Subcutaneous adipose tissue (tissue), 4 donors: ENCODE measurements around the gene CRAMP1. TPM values are rescaled to one million over a fixed set of nuclear protein-coding genes. Genes with fewer than 3 reads are reported as not detected.

Experiments
- total RNA-seq, 4 donors: library from RNA; depleted of rRNA; stranded (reverse); fragments of >200 nt; gene quantifications; one replicate each; pipeline ENCODE4 v1.1.0, GENCODE V29; 2016
- TF ChIP-seq, protein P1 (sequence below): fragments of 450-650 bp; IDR thresholded peaks from one replicate; pipeline ENCODE4 v1.5.1; 2016; ENCODE audit warnings: low read depth, mild to moderate bottlenecking, control low read depth, antibody characterized with exemption, moderate library complexity

Gene CRAMP1, protein sequence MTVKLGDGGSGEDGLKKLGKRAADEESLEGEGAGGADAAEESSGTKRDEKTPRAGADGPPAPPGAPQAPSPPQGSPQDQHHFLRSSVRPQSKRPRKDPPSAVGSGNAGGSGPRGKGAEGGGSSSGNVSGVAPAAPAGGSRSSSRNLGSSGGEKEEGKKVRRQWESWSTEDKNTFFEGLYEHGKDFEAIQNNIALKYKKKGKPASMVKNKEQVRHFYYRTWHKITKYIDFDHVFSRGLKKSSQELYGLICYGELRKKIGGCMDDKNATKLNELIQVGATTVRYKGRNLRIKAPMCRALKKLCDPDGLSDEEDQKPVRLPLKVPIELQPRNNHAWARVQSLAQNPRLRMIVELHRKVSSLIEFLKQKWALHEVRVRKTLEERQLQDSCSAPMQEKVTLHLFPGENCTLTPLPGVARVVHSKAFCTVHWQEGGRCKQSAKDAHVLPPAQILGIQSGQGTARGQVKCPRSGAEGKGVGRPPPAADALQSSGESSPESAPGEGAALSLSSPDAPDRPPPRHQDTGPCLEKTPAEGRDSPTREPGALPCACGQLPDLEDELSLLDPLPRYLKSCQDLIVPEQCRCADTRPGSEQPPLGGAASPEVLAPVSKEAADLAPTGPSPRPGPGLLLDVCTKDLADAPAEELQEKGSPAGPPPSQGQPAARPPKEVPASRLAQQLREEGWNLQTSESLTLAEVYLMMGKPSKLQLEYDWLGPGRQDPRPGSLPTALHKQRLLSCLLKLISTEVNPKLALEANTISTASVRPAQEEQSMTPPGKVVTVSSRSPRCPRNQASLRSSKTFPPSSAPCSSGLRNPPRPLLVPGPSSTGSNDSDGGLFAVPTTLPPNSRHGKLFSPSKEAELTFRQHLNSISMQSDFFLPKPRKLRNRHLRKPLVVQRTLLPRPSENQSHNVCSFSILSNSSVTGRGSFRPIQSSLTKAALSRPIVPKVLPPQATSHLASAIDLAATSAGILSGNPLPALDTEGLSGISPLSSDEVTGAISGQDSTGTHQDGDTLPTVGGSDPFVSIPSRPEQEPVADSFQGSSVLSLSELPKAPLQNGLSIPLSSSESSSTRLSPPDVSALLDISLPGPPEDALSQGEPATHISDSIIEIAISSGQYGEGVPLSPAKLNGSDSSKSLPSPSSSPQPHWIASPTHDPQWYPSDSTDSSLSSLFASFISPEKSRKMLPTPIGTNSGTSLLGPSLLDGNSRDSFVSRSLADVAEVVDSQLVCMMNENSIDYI (N-terminal part only)
- total RNA-seq, result 10 to 100 TPM in 1 of 4 donors, 1 to 10 TPM in 3; 6.8 to 13.9 (median 8.7) TPM

DNA sequence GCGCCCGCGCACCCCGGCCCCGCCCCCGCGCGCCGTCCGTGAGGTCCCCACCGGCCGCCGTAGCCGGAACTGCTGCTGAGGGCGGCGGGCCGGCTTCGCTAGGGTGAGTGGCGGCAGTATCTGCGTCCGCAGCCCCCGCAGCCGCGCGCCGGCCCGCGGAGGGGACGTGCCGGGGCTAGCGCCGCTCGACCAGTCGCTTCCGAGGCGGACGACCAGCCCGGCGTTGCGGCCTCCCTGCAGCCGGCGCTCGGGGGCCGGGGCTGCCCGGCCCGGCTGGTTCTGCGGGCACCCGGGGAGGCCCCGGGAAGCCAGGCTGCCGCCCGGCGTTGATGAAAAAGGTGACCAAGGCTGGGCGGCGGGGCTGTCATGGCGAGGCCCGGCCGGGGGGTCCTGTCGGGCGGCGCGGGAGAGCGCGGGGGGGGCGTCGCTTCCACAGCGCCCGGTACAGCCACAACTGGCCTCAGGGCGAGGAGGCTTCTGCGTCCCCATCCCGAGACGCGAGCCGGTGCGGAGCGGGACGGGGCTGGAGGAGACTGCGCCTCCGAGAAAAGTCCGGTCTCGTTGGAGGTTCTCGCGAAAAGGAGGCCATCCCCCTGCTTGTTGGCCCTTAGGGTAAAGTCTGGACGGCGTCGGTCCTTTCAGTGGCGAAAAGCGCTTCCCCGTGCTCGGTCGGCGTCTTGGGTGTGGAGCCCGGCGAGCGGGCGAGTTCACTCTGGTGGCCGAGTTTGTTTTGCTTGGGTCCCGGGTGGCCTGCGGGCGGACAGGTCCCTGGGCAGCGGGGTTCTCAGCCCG is at the start of gene CRAMP1:
Gene CRAMP1, plus strand, starts transcription at position 41 of the 792 bp plus-strand sequence. CDS start 2,280 bp downstream, outside the sequence.
- TF ChIP-seq, protein P1, sequence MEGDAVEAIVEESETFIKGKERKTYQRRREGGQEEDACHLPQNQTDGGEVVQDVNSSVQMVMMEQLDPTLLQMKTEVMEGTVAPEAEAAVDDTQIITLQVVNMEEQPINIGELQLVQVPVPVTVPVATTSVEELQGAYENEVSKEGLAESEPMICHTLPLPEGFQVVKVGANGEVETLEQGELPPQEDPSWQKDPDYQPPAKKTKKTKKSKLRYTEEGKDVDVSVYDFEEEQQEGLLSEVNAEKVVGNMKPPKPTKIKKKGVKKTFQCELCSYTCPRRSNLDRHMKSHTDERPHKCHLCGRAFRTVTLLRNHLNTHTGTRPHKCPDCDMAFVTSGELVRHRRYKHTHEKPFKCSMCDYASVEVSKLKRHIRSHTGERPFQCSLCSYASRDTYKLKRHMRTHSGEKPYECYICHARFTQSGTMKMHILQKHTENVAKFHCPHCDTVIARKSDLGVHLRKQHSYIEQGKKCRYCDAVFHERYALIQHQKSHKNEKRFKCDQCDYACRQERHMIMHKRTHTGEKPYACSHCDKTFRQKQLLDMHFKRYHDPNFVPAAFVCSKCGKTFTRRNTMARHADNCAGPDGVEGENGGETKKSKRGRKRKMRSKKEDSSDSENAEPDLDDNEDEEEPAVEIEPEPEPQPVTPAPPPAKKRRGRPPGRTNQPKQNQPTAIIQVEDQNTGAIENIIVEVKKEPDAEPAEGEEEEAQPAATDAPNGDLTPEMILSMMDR, result no peak

DNA sequence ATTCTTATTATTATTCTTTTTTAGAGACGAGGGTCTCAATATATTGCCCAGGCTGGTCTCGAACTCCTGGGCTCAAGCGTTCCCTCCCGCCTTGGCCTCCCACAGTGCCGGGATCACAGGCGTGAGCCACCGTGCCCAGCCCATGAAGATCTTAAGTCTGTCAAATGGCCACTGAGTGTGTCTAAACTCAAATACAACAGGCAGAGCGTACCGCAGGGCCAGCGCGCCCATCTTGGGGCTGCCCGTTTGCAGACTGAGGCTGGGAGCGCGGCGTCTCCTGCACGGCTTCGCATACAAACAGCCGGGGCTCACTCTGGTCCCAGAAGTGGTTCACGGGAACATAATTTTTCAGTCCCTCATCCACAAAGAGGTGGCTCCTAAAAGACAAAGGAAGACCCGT is 48.4 kb upstream of the CRAMP1 start:
- TF ChIP-seq, protein P1, result no peak

DNA sequence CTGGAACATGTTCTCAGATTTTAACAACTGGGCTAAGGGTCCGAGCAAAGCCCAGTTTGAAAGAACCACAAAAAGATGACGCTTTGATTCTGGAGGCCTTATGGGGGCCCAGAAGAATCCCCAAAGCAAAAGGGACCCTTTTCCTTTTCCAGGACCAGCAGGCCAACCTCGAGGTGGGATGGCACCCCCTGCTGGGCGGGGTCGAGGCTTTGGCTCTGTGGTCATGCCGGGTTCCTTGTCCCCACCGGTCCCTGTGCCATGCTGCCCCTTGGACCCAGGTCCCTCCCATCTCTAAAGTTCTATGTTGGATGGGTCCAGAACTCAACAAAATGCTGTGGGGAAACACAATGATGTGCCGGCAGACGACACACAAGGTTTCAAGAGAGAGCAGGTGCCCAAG is 47.8 kb upstream of the CRAMP1 start:
- TF ChIP-seq, protein P1, result no peak

DNA sequence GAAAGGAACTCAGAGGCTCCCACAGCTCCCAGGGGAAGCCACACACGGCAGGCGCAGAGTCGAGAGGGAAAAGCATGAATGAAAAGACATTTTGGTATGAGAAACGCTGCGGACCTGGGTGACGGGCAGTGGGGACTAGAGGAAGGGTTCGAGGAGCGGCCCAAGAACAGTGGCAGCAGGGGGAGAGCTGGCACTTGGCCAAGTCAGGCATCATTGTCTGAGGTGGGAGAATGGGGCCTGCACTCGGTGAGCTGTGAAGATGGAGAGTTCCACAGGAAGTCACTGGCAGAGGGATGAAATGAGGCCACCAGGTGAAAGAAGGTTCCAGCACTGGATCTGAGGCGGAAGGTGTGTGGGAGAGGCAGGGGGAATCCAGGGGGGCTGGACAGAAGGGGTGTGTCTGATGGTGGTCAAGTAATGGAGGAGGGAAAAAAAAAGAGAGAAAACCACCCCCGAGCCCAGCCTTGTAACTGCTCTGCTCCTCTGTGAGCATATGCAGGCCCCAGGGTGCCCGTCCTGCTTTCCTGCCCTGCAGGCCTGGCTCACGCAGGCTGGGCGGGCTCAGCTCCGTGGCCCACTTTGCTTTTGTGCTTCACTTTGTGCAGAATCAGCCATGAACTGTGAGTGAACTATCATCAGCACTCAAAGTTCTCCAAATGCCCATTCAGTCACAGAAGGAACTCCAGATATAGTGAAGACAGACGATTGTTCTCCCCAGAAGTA is 46.9 kb upstream of the CRAMP1 start:
- TF ChIP-seq, protein P1, result no peak

DNA sequence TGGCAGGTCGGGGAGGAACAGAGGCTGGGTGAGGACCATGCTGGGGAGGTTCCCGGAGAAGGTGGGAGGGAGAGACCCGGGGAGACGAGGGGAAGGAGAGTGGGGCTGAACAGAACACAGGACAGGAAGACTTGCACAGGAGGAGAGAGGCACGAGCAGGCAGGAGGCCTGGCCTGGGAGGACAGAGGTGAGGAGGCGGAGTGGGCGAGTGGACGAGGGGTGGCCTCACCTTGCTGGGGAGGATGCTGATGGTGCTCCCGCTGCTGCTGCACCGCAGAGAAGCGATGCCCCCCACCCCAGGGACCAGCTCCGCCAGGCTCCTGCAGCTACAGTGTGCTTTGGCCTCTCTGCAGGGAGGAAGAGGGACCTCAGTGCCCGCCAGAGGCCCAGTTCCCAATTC is 44.2 kb upstream of the CRAMP1 start:
- TF ChIP-seq, protein P1, result no peak

DNA sequence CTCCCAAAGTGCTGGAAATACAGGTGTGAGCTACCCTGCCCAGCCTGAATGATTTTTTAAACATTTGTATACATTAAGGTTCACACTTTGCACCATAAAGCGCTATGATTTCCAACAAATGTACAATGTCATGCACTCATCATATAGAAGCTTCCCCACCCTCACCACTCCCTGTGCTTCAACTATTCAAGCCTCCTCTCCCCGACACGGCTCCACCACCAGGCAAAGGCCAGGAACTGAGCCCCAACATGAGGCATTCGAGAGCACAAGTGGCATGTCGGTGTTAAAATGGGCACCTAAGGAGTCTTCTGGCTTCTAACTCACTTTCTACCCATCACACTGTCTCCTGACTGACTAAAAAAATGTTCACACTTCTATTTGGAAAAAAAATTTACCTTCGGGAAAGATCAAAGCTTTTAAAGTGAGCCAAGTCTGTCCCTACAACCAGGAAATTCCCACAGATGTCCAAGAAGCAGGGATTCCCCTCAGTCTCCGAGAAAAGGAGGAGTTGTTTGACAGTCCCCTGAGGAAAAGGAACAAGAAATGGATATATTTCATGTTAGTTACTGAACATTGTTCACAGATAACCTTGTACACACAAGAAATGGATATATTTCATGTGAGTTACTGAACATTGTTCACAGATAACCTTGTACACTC is 41.0 kb upstream of the CRAMP1 start:
- TF ChIP-seq, protein P1, result no peak
